Measurements from ENCODE around the gene FCN3. TPM values are rescaled to one million over a fixed set of nuclear protein-coding genes. Genes with fewer than 3 reads are reported as not detected.

Gene FCN3
- total and polyA plus RNA-seq, 9 of the 15 experiments (the other 6 are each of a cell fraction or from before 2014, with no cell fraction given) = 0.49 TPM; not detected in 8

- no peak for TF ChIP-seq ZNF512 (tag; IDR thresholded peaks at IDR 0.05)
- TF ChIP-seq ATF6 (CRISPR knock-in tag; IDR thresholded peaks at IDR 0.05) = peak; percentile 47; the same call in 1 of the 2 replicates
- 0 out of 2 replicates have a peak, but pooled peaks have one; percentile 18 for TF ChIP-seq ZNF668 (CRISPR knock-in tag; IDR thresholded peaks at IDR 0.05)
- TF ChIP-seq HOXB6 (CRISPR knock-in tag; IDR thresholded peaks at IDR 0.05; ENCODE audit: borderline replicate concordance) = 0 out of 2 replicates have a peak, but pooled peaks have one; percentile 52
- no peak for TF ChIP-seq CGGBP1 (CRISPR knock-in tag; IDR thresholded peaks at IDR 0.05)
- TF ChIP-seq SMARCC2 (IDR thresholded peaks at IDR 0.05; ENCODE audit: low read depth) = peak; percentile 53; the same call in 1 of the 2 replicates
- 0 out of 2 replicates have a peak, but pooled peaks have one; percentile 16 for TF ChIP-seq E2F3 (CRISPR knock-in tag; IDR thresholded peaks at IDR 0.05)
- TF ChIP-seq SAP30 (IDR thresholded peaks at IDR 0.05; ENCODE audit: borderline replicate concordance, insufficient read depth, low read depth, low read length, poor library complexity, severe bottlenecking) = no peak
- TF ChIP-seq ATF3 (IDR thresholded peaks at IDR 0.05) = peak; percentile 97
- peak; percentile 56; the same call in 1 of the 2 replicates for TF ChIP-seq ATF3 (CRISPR knock-in tag; conservative IDR thresholded peaks at IDR 0.05)
- peak; percentile 50 for TF ChIP-seq ARID1B (IDR thresholded peaks at IDR 0.05)
- peak; percentile 76; the same call in 1 of the 2 replicates for TF ChIP-seq TFAP4 (CRISPR knock-in tag; IDR thresholded peaks at IDR 0.05; ENCODE audit: borderline replicate concordance)
- TF ChIP-seq FOXJ2 (tag; IDR thresholded peaks at IDR 0.05) = no peak
- TF ChIP-seq ZNF140 (CRISPR knock-in tag; IDR thresholded peaks at IDR 0.05) = no peak
- peak; percentile 76 for TF ChIP-seq BRD9 (IDR thresholded peaks at IDR 0.05; ENCODE audit: low read depth, partially characterized antibody)
- no peak for TF ChIP-seq ZNF584 (CRISPR knock-in tag; IDR thresholded peaks at IDR 0.05; ENCODE audit: low read depth)
- no peak for TF ChIP-seq ZNF133 (CRISPR knock-in tag; IDR thresholded peaks at IDR 0.05)
- peak; percentile 52; the same call in 1 of the 2 replicates for TF ChIP-seq ZNF76 (CRISPR knock-in tag; IDR thresholded peaks at IDR 0.05; ENCODE audit: borderline replicate concordance)
- 0 out of 2 replicates have a peak, but pooled peaks have one; percentile 44 for TF ChIP-seq MYBL2 (IDR thresholded peaks at IDR 0.05; ENCODE audit: low read depth)
- no peak for TF ChIP-seq MYBL2 (CRISPR knock-in tag; IDR thresholded peaks at IDR 0.05; ENCODE audit: borderline replicate concordance)
- no peak for TF ChIP-seq HNRNPUL1 (IDR thresholded peaks at IDR 0.05; ENCODE audit: low read length)
Measured at GRCh38 chr1:27392096-27392777, 17.6 kb upstream of the FCN3 start, which contains the start of gene GPR3 (continued).
